IMR-90 (cell line): ENCODE data around the gene TMEM263. TPM values are rescaled to one million over a fixed set of nuclear protein-coding genes. Genes with fewer than 3 reads are reported as not detected.

Source experiments
- ATAC-seq: fragments of 200-7000 bp; cut with Tn5 transposase; 2 replicates; pipeline ENCODE4 v1.9.1; 2020; ENCODE audit warnings: low read depth, mild to moderate bottlenecking, moderate library complexity
- BruUV-seq: library from RNA; stranded (reverse); fragments of 400-500 nt; replicated peaks from 2 replicates; lab custom pipeline; 2021; lab: Mats Ljungman, UMichigan
- CTCF ChIA-PET: fragments of 300-600 bp; formaldehyde crosslinking; extraction: SDS; loops from one replicate; lab custom pipeline; 2021; ENCODE audit warnings: antibody characterized with exemption; lab: Yijun Ruan, JAX
- POLR2A ChIA-PET: fragments of 300-600 bp; sonication (Branson Sonifier 250); formaldehyde crosslinking; loops from one replicate; lab custom pipeline; 2022; ENCODE audit warnings: antibody characterized with exemption; ENCODE audit not compliant: unreplicated experiment; lab: Charles Lee
- DNase-seq: peaks from one replicate; pipeline ENCODE4 v3.0.0; 2013
- H2AFZ ChIP-seq: replicated peaks from 2 replicates; pipeline ENCODE3; 2013; ENCODE audit warnings: low read length, mild to moderate bottlenecking; ENCODE audit not compliant: poor library complexity
- H2AK5ac ChIP-seq: 2 replicates; pipeline ENCODE4 v1.6.1; 2013; ENCODE audit warnings: low read depth, low read length, inconsistent platforms
- H2AK9ac ChIP-seq: replicated peaks from 2 replicates; pipeline ENCODE3; 2013; ENCODE audit warnings: mild to moderate bottlenecking, low read depth, low read length, moderate library complexity; ENCODE audit not compliant: poor library complexity
- H2BK120ac ChIP-seq: 2 replicates; pipeline ENCODE4 v1.6.1; 2013; ENCODE audit warnings: low read depth, low read length, inconsistent platforms
- H2BK15ac ChIP-seq: 3 replicates; pipeline ENCODE4 v1.6.1; 2013; ENCODE audit warnings: low read depth, low read length, inconsistent platforms
- H2BK20ac ChIP-seq: 2 replicates; pipeline ENCODE4 v1.6.1; 2013; ENCODE audit warnings: low read depth, mild to moderate bottlenecking, inconsistent platforms, low read length, moderate library complexity
- H2BK5ac ChIP-seq: 2 replicates; pipeline ENCODE4 v1.6.1; 2013; ENCODE audit warnings: mild to moderate bottlenecking, low read depth, low read length, inconsistent platforms; ENCODE audit not compliant: poor library complexity, severe bottlenecking
- H3K14ac ChIP-seq: replicated peaks from 2 replicates; pipeline ENCODE4 v1.6.1; 2013; ENCODE audit warnings: low read depth, low read length, inconsistent platforms
- H3K18ac ChIP-seq: 2 replicates; pipeline ENCODE4 v1.6.1; 2013; ENCODE audit warnings: low read depth, low read length, control low read depth
- H3K23ac ChIP-seq: 2 replicates; pipeline ENCODE4 v1.6.1; 2013; ENCODE audit warnings: low read depth, low read length, inconsistent platforms
- H3K27ac ChIP-seq: 2 replicates; pipeline ENCODE4 v1.5.1; 2013; ENCODE audit warnings: mild to moderate bottlenecking, control low read depth, low read length; ENCODE audit not compliant: insufficient read depth
- H3K27me3 ChIP-seq: 2 replicates; pipeline ENCODE4 v1.6.1; 2013; ENCODE audit warnings: low read length; ENCODE audit not compliant: control insufficient read depth, insufficient read depth
- H3K36me3 ChIP-seq: 2 replicates; pipeline ENCODE4 v1.6.1; 2013; ENCODE audit warnings: low read length, mixed read lengths; ENCODE audit not compliant: control insufficient read depth, insufficient read depth
- H3K4ac ChIP-seq: 2 replicates; pipeline ENCODE4 v1.6.1; 2013; ENCODE audit warnings: low read depth, low read length, inconsistent platforms
- H3K4me1 ChIP-seq: 2 replicates; pipeline ENCODE4 v1.6.1; 2013; ENCODE audit warnings: low read length, mixed read lengths; ENCODE audit not compliant: control insufficient read depth, insufficient read depth
- H3K4me2 ChIP-seq: 2 replicates; pipeline ENCODE4 v1.6.1; 2013; ENCODE audit warnings: low read depth, mild to moderate bottlenecking, control low read depth, low read length, moderate library complexity
- H3K4me3 ChIP-seq: 2 replicates; pipeline ENCODE4 v1.5.1; 2013; ENCODE audit warnings: low read depth, mild to moderate bottlenecking, control low read depth, low read length, moderate library complexity; ENCODE audit not compliant: insufficient read depth
- H3K56ac ChIP-seq: 2 replicates; pipeline ENCODE4 v1.6.1; 2013; ENCODE audit warnings: low read length, inconsistent platforms; ENCODE audit not compliant: insufficient read depth; ENCODE audit errors: extremely low read depth
- H3K79me1 ChIP-seq, 2 experiments: 2 replicates each; pipeline ENCODE4 v1.6.1; 2013; ENCODE audit warnings: low read length in 2 of 2, inconsistent platforms in 1 of 2, low read depth in 1 of 2
- H3K9ac ChIP-seq: 2 replicates; pipeline ENCODE4 v1.6.1; 2013; ENCODE audit warnings: low read depth, low read length, control low read depth
- H3K9me1 ChIP-seq: 2 replicates; pipeline ENCODE4 v1.6.1; 2013; ENCODE audit warnings: low read length, inconsistent platforms; ENCODE audit not compliant: insufficient read depth
- H3K9me3 ChIP-seq: 2 replicates; pipeline ENCODE4 v1.6.1; 2013; ENCODE audit warnings: low read length; ENCODE audit not compliant: control insufficient read depth, insufficient read depth
- H4K20me1 ChIP-seq: 2 replicates; pipeline ENCODE4 v1.6.1; 2013; ENCODE audit warnings: low read length, inconsistent platforms; ENCODE audit not compliant: insufficient read depth
- H4K5ac ChIP-seq: 2 replicates; pipeline ENCODE4 v1.6.1; 2013; ENCODE audit warnings: mild to moderate bottlenecking, low read depth, low read length, control low read depth
- H4K8ac ChIP-seq, 2 experiments: 2 replicates each; pipeline ENCODE4 v1.6.1; 2013; ENCODE audit warnings: low read depth in 2 of 2, low read length in 2 of 2, control low read depth in 1 of 2, inconsistent platforms in 1 of 2
- H4K91ac ChIP-seq: 2 replicates; pipeline ENCODE4 v1.6.1; 2013; ENCODE audit warnings: low read depth, low read length, inconsistent platforms; ENCODE audit not compliant: insufficient read depth
- NFE2L2 ChIP-seq: fragments of 150-350 bp; IDR thresholded peaks from 2 replicates; pipeline ENCODE4 v1.6.1; 2016; ENCODE audit warnings: low read depth, mild to moderate bottlenecking, low read length
- RFX5 ChIP-seq: IDR thresholded peaks from 2 replicates; pipeline ENCODE4 v1.8.0; 2012; ENCODE audit warnings: low read depth, mild to moderate bottlenecking, low read length, moderate library complexity
- SMC3 ChIP-seq: fragments of 150-350 bp; IDR thresholded peaks from 2 replicates; pipeline ENCODE4 v1.6.1; 2016; ENCODE audit warnings: low read depth, mild to moderate bottlenecking, antibody characterized with exemption, low read length, moderate library complexity
- USF2 ChIP-seq: fragments of 150-350 bp; IDR thresholded peaks from 2 replicates; pipeline ENCODE4 v1.6.1; 2017; ENCODE audit warnings: mild to moderate bottlenecking, antibody characterized with exemption, low read length, low read depth
- WGBS, 2 experiments: methylation state at CpG; one replicate each; pipeline versions ENCODE4 v1.1.5 to v1.1.7; 2013; ENCODE audit warnings: missing lambda C conversion rate in 2 of 2; ENCODE audit not compliant: insufficient read length in 1 of 2; ENCODE audit errors: extremely low coverage in 2 of 2; 5-methylcytosine and 5-hydroxymethylcytosine counted together
- dilution Hi-C: fragments of 300-500 bp; cut with HindIII; formaldehyde crosslinking; loops from one replicate; pipeline ENCODE4 v1.14.3; 2018; ENCODE audit warnings: low sequenced_read_pairs; ENCODE audit not compliant: unreplicated experiment
- in situ Hi-C: fragments of 300-500 bp; cut with MboI; formaldehyde crosslinking; loops from 3 replicates; pipeline ENCODE4 v1.14.3; 2019; ENCODE audit warnings: low sequenced_read_pairs, inconsistent platforms, mixed read lengths
- intact Hi-C: fragments of 100-400 bp; cut with micrococcal nuclease; formaldehyde crosslinking; loops from 2 replicates; pipeline ENCODE4 v1.10.0; 2022
- polyA plus RNA-seq, 3 experiments: library from polyadenylated mRNA; depleted of rRNA; stranded (reverse); fragments of >200 nt; gene quantifications; 2 replicates each; pipeline ENCODE4 v1.2.3, GENCODE V29; 2012; ENCODE audit warnings: low replicate concordance in 1 of 3
- total RNA-seq: library from RNA; depleted of rRNA; stranded (reverse); fragments of >200 nt; gene quantifications from 2 replicates; pipeline ENCODE4 v1.2.3, GENCODE V29; 2012
- TF ChIP-seq, protein P1 (sequence below): conservative IDR thresholded peaks from 2 replicates; pipeline ENCODE4 v1.5.1; 2012; ENCODE audit warnings: mild to moderate bottlenecking, low read depth, low read length, improper control_type of control experiment

The TMEM263 gene
- total and polyA plus RNA-seq, 2 of the 4 experiments (the other 2 are of a cell fraction) = 47.9 to 99.7 TPM

DNA sequence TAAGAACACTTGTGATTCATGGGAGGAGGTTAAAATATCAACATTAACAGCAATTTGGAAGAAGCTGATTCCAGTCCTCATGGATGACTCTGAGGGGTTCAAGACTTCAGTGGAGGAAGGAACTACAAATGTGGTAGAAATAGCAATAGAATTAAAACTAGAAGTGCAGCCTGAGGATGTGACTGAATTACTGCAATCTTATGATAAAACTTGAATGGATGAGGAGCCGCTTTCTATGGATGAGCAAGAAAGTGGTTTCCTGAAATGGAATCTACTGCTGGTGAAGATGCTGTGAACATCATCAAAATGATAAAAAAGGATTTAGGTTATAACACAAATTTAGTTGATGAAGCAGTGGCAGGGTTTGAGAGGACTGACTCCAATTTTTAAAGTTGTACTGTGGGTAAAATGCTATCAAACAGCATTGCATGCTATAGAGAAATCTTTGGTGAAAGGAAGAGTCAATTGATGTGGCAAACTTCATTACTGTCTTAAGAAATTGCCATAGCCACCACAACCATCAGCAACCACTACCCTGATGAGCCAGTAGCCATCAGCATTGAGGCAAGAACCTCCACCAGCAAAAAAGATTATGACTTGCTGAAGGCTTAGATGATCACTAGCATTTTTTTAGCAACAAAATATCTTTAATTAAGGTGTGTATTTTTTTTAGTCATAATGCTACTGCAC is 57.2 kb downstream of the TMEM263 start:
- ChIA-PET POLR2A (no interaction called here), CTCF (no interaction called here)
- Histone ChIP-seq H2BK15ac (no peak overlapping the region), H4K5ac (no peak overlapping the region), H3K36me3 (peaks cover 1% of the 10 kb centered on the region; the same call in 1 of the 2 replicates), H3K23ac (no peak overlapping the region), H4K20me1 (no peaks in the 10 kb centered on the region), H3K9me3 (no peaks in the 10 kb centered on the region), H3K4ac (no peak overlapping the region), H4K8ac (no peak overlapping the region), H2BK20ac (no peak overlapping the region), H2BK120ac (no peak overlapping the region), H3K27me3 (no peaks in the 10 kb centered on the region), H4K91ac (no peak overlapping the region), H2AK5ac (no peak overlapping the region), H3K56ac (no peak overlapping the region), H3K18ac (no peak overlapping the region), H3K9ac (no peak overlapping the region), H3K4me1 (no peaks in the 10 kb centered on the region), H3K9me1 (no peaks in the 10 kb centered on the region), H3K4me3 (no peak overlapping the region), H3K14ac (no peak overlapping the region), H3K4me2 (no peak overlapping the region), H2BK5ac (no peak overlapping the region), H3K79me1 (no peaks in the 10 kb centered on the region; a peak in 2 of 4 replicates), H2AFZ (no peak overlapping the region), H2AK9ac (no peak overlapping the region), H3K27ac (no peak overlapping the region)
- WGBS, 2 experiments = 100% methylated on average over 1 of the region's 1 CpG; no CpG with 5 or more reads in 1 of the 2 experiments
- no peak for TF ChIP-seq RFX5
- no peak for TF ChIP-seq USF2
- no peak for TF ChIP-seq SMC3
- TF ChIP-seq, protein P1, sequence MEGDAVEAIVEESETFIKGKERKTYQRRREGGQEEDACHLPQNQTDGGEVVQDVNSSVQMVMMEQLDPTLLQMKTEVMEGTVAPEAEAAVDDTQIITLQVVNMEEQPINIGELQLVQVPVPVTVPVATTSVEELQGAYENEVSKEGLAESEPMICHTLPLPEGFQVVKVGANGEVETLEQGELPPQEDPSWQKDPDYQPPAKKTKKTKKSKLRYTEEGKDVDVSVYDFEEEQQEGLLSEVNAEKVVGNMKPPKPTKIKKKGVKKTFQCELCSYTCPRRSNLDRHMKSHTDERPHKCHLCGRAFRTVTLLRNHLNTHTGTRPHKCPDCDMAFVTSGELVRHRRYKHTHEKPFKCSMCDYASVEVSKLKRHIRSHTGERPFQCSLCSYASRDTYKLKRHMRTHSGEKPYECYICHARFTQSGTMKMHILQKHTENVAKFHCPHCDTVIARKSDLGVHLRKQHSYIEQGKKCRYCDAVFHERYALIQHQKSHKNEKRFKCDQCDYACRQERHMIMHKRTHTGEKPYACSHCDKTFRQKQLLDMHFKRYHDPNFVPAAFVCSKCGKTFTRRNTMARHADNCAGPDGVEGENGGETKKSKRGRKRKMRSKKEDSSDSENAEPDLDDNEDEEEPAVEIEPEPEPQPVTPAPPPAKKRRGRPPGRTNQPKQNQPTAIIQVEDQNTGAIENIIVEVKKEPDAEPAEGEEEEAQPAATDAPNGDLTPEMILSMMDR = no peak
- no peak for TF ChIP-seq NFE2L2
- in situ Hi-C loops (no loop called here), dilution Hi-C loops (no loop called here), intact Hi-C loops (no loop called here)
- BruUV-seq = no TSS peak
- no peak for DNase-seq
- no peak for ATAC-seq
